Measurements from ENCODE around the gene YY2. TPM values are rescaled to one million over a fixed set of nuclear protein-coding genes. Genes with fewer than 3 reads are reported as not detected.

YY2 gene
- total and polyA plus RNA-seq, 2 of the 8 experiments (the other 6 are each of a cell fraction or from before 2014, with no cell fraction given), result 0.60 to 1.5 TPM

GRCh38 chrX:21875013-21875412, 19.2 kb downstream of the YY2 start:
- CTCF ChIA-PET (ENCODE audit: partially characterized antibody), result no interaction called here
- H4K91ac ChIP-seq (replicated peaks; ENCODE audit: insufficient read length, low read length), result no peak overlapping the region

More at GRCh38 chrX:21875013-21875412, 19.2 kb downstream of the YY2 start:
- TF ChIP-seq SP4 (IDR thresholded peaks at IDR 0.05; ENCODE audit: low read length) (no peak), TAF1 (IDR thresholded peaks at IDR 0.05; ENCODE audit: low read depth, low read length) (no peak)
- POLR2A ChIA-PET (ENCODE audit: partially characterized antibody), result no interaction called here
- no peaks in the 10 kb centered on the region for H3K27me3 ChIP-seq (replicated peaks in 1 of 4; ENCODE audit: control insufficient read depth in 3 of 4, extremely low read depth in 1 of 4, insufficient read depth in 3 of 4, low read length in 3 of 4)
- no peaks in the 10 kb centered on the region for H3K23me2 ChIP-seq (ENCODE audit: low read depth, low read length)
- H4K8ac ChIP-seq (ENCODE audit: extremely low read depth, insufficient read depth, low read length), result no peak overlapping the region
- no peak overlapping the region for H3K14ac ChIP-seq (ENCODE audit: insufficient read length)
- no peak overlapping the region for H3K23ac ChIP-seq (ENCODE audit: insufficient read length)
- H3K79me2 ChIP-seq (ENCODE audit: control insufficient read depth in 1 of 2, insufficient read depth in 2 of 2, low read length in 2 of 2), result no peaks in the 10 kb centered on the region
- H2BK12ac ChIP-seq (ENCODE audit: low read depth, low read length), result no peak overlapping the region
- 92% methylated on average over 1 of the region's 1 CpG; no CpG with 5 or more reads in 1 of the 2 experiments for WGBS, 2 experiments (ENCODE audit: extremely low coverage in 1 of 2, insufficient coverage in 1 of 2, insufficient read length in 1 of 2, insufficient replicate concordance in 2 of 2, low coverage in 1 of 2, low lambda C conversion rate in 2 of 2, missing lambda C conversion rate in 1 of 2)
- no peaks in the 10 kb centered on the region for H4K20me1 ChIP-seq (replicated peaks in 1 of 2; ENCODE audit: control insufficient read depth in 1 of 2, insufficient read depth in 2 of 2, low read length in 2 of 2)
- H3K4me2 ChIP-seq (ENCODE audit: insufficient read depth in 1 of 2, low read depth in 2 of 2, low read length in 2 of 2), result no peak overlapping the region
- no peak overlapping the region for H4K5ac ChIP-seq (ENCODE audit: insufficient read length, low read depth, low read length)
- no peak overlapping the region for H3K9ac ChIP-seq (replicated peaks in 1 of 4; ENCODE audit: extremely low read depth in 1 of 4, low read depth in 3 of 4, low read length in 3 of 4)
- H3K79me1 ChIP-seq (ENCODE audit: low read depth, low read length), result no peaks in the 10 kb centered on the region
- H2BK15ac ChIP-seq (ENCODE audit: low read length), result no peak overlapping the region
- no peak overlapping the region for H3K27ac ChIP-seq (ENCODE audit: low read depth, low read length)
- H3K56ac ChIP-seq (replicated peaks; ENCODE audit: insufficient read length, low read depth, low read length), result no peak overlapping the region
- no peaks in the 10 kb centered on the region for H3K4me1 ChIP-seq (replicated peaks in 1 of 4; ENCODE audit: control insufficient read depth in 3 of 4, insufficient read depth in 4 of 4, low read length in 3 of 4)
- no peak overlapping the region for H2BK20ac ChIP-seq (ENCODE audit: low read length)
- H3K4ac ChIP-seq (replicated peaks; ENCODE audit: insufficient read length, low read depth, low read length), result no peak overlapping the region
- no peaks in the 10 kb centered on the region for H3K36me3 ChIP-seq (ENCODE audit: control insufficient read depth in 2 of 4, insufficient read depth in 4 of 4, low read length in 3 of 4)
- no peaks in the 10 kb centered on the region for H3K9me3 ChIP-seq (ENCODE audit: insufficient read depth in 2 of 2, low read depth in 1 of 2, low read length in 1 of 2)
- H2BK5ac ChIP-seq (ENCODE audit: low read depth, low read length), result no peak overlapping the region
- no peak overlapping the region for H3K18ac ChIP-seq (ENCODE audit: extremely low read depth, low read length)
- no peak for FAIRE-seq
- no peak for DNase-seq (ENCODE audit: low read depth in 1 of 2, low spot score in 2 of 2)
- no peak overlapping the region for H3K4me3 ChIP-seq (ENCODE audit: extremely low read depth in 1 of 4, insufficient read depth in 2 of 4, low read depth in 3 of 4, low read length in 4 of 4)
- no peak overlapping the region for H2AFZ ChIP-seq (ENCODE audit: low read length)
- no peak overlapping the region for H2AK5ac ChIP-seq (ENCODE audit: low read depth, low read length)
- no peak overlapping the region for H2BK120ac ChIP-seq (replicated peaks; ENCODE audit: low read depth, low read length)
